Stimulated activated naive CD4-positive, alpha-beta T cell (primary cell): ENCODE measurements around the gene BAX.

ENCODE experiments used
- DNase-seq, 6 experiments: peaks; one replicate each; lab custom pipeline; 2025; lab: John Stamatoyannopoulos, UW

Gene BAX

GRCh38 chr19:48985711-48986110 lies 31.0 kb downstream of the BAX start:
- no peak for DNase-seq

DNA sequence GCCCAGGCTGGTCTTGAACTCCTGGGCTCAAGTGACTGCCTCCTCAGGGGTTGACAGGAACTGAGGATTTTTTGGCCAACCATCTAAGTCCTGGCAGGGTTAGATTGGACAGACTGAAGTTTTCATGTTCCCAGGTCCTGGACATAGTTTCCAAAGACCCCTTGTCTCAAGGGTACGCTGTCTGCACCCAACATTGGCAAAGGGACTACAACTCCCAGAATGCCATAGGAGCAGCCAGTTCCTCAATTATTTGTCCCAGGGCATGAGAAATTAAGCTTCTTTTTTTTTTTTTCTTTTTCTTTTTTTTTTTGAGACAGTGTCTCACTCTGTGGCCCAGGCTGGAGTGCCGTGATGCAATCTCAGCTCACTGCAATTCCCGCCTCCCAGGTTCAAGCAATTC lies 31.5 kb downstream of the BAX start:
- no peak for DNase-seq

DNA sequence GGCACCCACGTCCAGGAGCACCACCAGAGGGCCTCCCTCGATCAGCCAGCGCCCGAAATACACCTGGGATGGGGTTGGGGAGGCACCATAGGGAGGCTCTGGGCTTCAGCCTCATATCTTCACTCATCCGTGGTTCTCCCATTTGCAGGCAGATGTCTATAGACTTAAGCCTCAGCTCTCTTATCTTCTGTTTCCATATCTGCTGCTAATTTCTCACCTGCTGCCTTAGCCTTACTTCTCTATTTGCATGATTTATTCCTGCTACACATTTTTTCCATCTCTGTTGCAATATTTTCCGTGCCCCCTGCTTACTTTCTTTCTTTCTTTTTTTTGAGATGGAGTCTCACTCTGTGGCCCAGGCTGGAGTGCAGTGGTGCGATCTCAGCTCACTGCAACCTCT lies 32.6 kb downstream of the BAX start:
- DNase-seq = no peak

GRCh38 chr19:48988286-48988685 lies 33.6 kb downstream of the BAX start:
- DNase-seq = no peak

DNA sequence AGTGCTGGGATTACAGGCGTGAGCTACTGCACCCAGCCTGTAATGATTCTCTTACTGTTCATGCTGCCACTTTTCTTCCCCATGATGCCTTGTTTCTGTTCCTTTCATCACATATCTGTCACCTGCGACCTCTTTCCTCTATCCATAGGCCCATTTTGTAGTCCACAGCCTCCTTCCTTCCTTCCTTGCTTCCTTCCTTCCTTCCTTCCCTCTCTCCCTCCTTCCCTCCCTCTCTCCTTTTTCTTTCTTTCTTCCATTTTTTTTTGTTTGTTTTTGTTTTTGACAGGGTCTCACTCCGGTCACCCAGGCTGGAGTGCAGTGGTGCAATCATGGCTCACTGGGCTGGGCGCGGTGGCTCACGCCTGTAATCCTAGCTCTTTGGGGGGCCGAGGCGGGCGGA lies 34.2 kb downstream of the BAX start:
- no peak for DNase-seq

DNA sequence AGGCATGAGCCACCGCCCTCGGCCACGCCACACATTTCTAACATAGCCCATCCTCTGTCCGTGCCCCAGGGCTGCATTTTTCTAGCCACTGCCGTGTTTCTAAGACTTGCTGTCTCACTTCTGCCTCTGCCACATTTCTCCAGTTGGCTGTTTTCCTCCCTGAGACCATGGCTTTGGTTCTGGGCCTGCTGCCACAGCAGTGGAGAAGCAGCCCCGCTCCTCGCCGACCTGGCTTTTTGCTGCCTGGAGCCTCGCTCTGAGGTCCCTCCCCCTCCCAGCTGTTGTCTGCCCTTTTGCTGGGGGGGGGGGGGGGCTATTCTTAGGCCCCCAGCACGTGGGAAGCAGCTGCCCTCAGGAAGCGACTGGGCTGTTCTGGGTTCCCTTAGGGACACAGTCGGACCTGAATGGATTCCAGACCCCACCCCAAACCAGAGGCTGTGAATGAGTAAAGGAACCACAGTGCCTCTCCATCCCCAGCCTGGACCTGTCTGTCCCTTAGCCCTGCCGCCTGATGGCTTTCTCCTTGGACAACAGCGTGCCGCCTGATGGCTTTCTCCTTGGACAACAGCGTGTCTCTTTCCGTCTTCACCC lies 35.1 kb downstream of the BAX start:
- DNase-seq = no peak

GRCh38 chr19:48990400-48990799 lies 35.7 kb downstream of the BAX start:
- no peak for DNase-seq

DNA sequence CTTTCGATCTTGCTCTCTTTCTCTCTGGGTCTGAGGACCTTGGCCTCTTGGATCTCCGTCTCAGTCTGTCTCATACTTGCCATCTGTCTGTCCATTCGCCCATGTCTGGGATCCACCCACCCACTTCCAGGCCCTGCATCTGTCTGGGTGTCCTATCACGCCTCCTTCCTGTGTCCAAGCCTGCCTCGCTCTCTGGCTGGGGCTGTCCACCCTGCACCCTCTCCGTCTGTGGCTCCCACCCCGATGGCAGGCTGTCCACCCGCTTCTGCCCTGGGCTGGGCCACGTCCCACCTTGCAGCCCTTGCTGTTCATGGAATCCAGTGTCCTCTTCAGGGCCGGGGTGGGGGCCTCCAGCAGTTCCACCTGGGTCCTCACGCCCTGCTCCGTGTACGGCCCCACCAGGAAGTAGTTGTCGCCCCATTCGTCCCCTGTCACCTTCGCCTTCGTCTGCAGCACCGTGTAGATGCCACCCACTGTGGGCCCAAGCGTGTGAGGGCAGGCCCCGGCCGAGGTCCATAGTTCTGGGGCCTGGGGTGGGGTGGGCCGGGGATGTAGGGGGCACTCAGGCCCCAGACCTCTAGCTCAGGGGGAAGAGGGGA lies 36.4 kb downstream of the BAX start:
- DNase-seq = no peak

GRCh38 chr19:48991873-48992580 lies 37.4 kb downstream of the BAX start:
- DNase-seq = no peak

DNA sequence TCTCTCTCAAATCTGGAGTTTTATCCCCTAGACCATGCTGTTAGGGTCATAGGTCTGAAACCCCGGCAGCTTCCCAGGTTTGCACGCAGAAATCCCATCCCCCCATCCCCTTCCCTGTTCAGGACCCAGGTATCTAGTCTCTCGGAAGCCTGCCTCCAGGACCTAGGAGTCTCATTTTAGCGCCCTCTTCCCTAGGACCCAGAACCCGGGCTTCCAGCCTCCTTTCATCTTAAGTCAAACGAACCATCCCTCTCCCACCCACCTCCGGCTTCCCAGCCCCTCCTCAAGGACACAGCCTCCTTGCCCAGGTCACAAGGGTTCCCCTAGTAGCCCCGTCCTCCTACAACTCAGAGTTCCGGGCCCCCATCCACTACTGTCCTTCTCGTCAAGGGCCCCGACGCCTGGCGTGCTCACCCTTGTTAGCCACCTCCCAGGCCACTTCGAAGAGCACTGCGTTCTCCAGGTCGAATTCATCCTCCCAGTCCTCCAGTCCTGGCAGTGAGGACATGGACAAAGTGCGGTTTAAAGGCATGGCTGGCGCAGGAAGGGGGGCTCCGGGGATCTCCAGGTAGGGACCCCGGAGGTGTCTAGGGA lies 38.0 kb downstream of the BAX start:
- no peak for DNase-seq

- peak; percentile 98 to 100 (median 99) for DNase-seq
Observed at GRCh38 chr19:48993175-48994034, 38.7 kb downstream of the BAX start, which contains the start of the genes GYS1 and RUVBL2. TSS of gene GYS1 (minus strand) at chr19:48993309. CDS start at chr19:48993112, 197 bp downstream. TSS of gene RUVBL2 (plus strand) at chr19:48993887. CDS start at chr19:48993912, 25 bp downstream.

DNA sequence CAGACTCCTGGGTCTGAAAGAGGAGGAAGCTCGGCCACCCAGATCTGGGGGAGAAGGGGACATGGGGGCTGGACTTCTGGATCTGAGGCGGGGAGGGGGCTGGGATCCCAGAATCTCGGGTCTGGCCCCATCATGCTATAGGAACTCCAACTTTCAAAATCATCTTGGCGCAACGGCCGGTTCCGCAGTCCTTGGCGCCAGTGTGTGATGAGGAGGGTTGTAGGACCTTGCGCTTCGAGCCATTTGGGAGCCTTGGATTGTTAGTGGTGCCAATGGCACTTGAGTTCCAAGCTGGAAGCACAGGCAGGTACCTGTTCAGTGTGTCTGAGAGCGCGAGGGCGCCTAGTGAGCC lies 39.3 kb downstream of the BAX start:
- no peak for DNase-seq

- DNase-seq = peak in 3 of 6 experiments; percentile 10 to 29 (median 15)
Observed at GRCh38 chr19:48997972-48998371, 43.3 kb downstream of the BAX start.

GRCh38 chr19:48999481-49000325 lies 45.0 kb downstream of the BAX start:
- peak; percentile 29 to 65 (median 46) for DNase-seq

- no peak for DNase-seq
Observed at GRCh38 chr19:49004133-49004532, 49.5 kb downstream of the BAX start.

DNA sequence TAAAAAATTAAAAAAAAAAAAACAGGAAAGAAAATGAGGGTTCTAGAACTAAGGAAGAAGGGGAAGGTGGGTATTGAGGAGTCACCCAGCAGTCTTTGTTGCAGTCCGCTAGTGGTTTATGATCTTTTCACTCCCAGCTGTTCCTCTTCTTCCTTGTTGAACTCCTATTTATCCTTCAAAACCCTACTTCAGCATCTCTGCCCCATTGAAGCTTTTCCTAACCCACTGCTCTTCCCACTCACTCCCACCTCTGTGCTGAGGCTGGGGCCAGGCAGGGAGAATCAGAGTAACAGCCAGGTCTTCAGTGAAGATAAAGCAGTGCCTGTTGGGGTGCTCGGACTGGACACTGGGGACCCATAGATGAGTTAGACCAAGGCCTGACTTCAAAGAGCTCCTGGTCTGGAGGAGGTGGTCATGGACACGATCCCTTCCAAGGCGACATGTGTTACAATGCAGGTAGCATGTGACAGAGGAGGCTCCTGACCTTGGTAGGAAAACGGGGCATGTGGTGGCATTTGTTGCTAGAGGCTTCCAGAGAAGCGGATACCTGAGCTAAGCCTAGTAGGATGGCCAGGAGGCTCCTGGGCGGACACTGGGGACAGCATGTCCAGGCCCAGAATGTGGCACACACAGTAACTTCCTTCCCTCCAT lies 50.4 kb downstream of the BAX start:
- no peak for DNase-seq

- DNase-seq = no peak
Observed at GRCh38 chr19:49006905-49007304, 52.2 kb downstream of the BAX start.

DNA sequence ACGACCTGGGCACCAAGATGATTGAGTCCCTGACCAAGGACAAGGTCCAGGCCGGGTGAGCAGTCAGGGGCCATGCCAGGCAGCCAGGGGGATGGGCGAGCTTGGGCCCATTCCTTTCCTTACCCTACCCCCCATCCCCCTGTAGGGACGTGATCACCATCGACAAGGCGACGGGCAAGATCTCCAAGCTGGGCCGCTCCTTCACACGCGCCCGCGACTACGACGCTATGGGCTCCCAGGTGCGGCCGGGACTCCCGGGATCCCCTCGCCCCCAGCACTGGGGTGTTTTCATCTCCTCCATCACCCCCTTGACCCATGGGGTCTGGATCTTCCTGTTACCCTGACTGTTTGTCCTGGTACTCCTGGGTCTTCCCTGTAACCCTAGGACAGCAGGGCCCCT lies 55.2 kb downstream of the BAX start:
- no peak for DNase-seq

DNA sequence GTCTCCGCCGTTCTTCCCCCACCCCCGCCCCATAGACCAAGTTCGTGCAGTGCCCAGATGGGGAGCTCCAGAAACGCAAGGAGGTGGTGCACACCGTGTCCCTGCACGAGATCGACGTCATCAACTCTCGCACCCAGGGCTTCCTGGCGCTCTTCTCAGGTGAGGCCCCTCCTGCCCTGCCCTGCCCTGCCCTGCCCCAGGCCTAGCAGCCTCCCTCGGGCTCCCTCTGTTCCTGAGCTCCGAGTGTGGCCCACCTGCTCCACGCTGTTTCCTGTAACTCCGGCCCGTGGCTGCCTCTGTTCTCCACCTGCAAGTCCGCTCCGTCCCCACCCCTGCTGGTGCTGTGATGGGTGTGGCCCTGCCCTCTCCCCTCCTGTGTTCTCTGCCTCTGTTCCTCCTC lies 55.8 kb downstream of the BAX start:
- no peak for DNase-seq

DNA sequence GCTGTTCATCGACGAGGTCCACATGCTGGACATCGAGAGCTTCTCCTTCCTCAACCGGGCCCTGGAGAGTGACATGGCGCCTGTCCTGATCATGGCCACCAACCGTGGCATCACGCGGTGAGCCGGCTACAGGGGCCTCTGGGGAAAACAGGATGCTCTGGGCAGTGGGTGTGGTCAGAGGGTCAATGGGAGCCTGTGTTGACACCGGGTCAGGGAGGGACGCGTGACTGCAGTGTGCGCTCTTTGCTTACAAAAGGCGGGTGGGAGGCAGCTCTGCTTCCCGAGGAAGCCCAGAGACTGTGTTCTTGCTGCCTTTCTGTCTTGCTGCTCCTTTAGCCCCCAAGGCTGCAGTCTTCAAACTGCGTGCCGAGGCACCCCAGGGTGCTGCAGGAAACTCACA lies 56.5 kb downstream of the BAX start:
- no peak for DNase-seq
